ENCODE measurements around the gene PPP6R3. TPM values are rescaled to one million over a fixed set of nuclear protein-coding genes. Genes with fewer than 3 reads are reported as not detected.

The PPP6R3 gene
- total and polyA plus RNA-seq, 8 donors = 19.5 to 236 (median 103) TPM

- 84 to 93% (median 92%) methylated on average over 1 of the region's 1 CpG for WGBS, 5 donors
- Histone ChIP-seq H3K27ac (no peak overlapping the region), H3K4me3 (no peak overlapping the region), H3K9me3 (no peaks in the 10 kb centered on the region), H3K4me1 (peaks cover 0 to 22% (median 11%) of the 10 kb centered on the region in 4 donors), H3K36me3 (peaks cover 38 to 99% (median 95%) of the 10 kb centered on the region in 4 donors), H3K27me3 (no peaks in the 10 kb centered on the region)
- intact Hi-C loops (cut with DNase I; ENCODE audit: low total_unique reads) = no loop called here
- DNase-seq = no peak
- TF ChIP-seq CTCF (IDR thresholded peaks at IDR 0.05) = no peak
- TF ChIP-seq POLR2A (IDR thresholded peaks at IDR 0.05) = no peak
- TF ChIP-seq EP300 (IDR thresholded peaks at IDR 0.05) = no peak
- TF ChIP-seq POLR2AphosphoS5 (IDR thresholded peaks at IDR 0.05) = no peak
Measured at GRCh38 chr11:68570691-68571090, 110.1 kb downstream of the PPP6R3 start.

GRCh38 chr11:68574308-68574707, 113.8 kb downstream of the PPP6R3 start:
- H3K4me3 ChIP-seq = no peak overlapping the region
- no peak for DNase-seq
- intact Hi-C loops (cut with DNase I; ENCODE audit: low total_unique reads) = no loop called here
- H3K9me3 ChIP-seq = no peaks in the 10 kb centered on the region
- H3K27me3 ChIP-seq = no peaks in the 10 kb centered on the region
- 89 to 100% (median 100%) methylated on average over 1 of the region's 1 CpG for WGBS, 5 donors
- H3K36me3 ChIP-seq = peaks cover 26 to 98% (median 95%) of the 10 kb centered on the region in 4 donors
- peaks cover 11 to 50% (median 30%) of the 10 kb centered on the region in 4 donors for H3K4me1 ChIP-seq
- no peak for TF ChIP-seq EP300 (IDR thresholded peaks at IDR 0.05)
- no peak for TF ChIP-seq CTCF (IDR thresholded peaks at IDR 0.05)
- TF ChIP-seq POLR2AphosphoS5 (IDR thresholded peaks at IDR 0.05) = no peak
- TF ChIP-seq POLR2A (IDR thresholded peaks at IDR 0.05) = no peak
- no peak overlapping the region for H3K27ac ChIP-seq

GRCh38 chr11:68575025-68575665, 114.6 kb downstream of the PPP6R3 start:
- no peak for TF ChIP-seq EP300 (IDR thresholded peaks at IDR 0.05)
- TF ChIP-seq POLR2AphosphoS5 (IDR thresholded peaks at IDR 0.05) = no peak
- no peak for TF ChIP-seq POLR2A (IDR thresholded peaks at IDR 0.05)
- no peak for TF ChIP-seq CTCF (IDR thresholded peaks at IDR 0.05)
- peaks cover 31 to 98% (median 94%) of the 10 kb centered on the region in 4 donors for H3K36me3 ChIP-seq
- intact Hi-C loops (cut with DNase I; ENCODE audit: low total_unique reads) = no loop called here
- H3K9me3 ChIP-seq = no peaks in the 10 kb centered on the region
- peaks cover 11 to 58% (median 36%) of the 10 kb centered on the region in 4 donors for H3K4me1 ChIP-seq
- no peak for DNase-seq
- WGBS, 5 donors = 67 to 80% (median 69%) methylated on average over 4 of the region's 4 CpGs
- no peaks in the 10 kb centered on the region for H3K27me3 ChIP-seq
- no peak overlapping the region for H3K27ac ChIP-seq
- H3K4me3 ChIP-seq = no peak overlapping the region

- H3K27me3 ChIP-seq = no peaks in the 10 kb centered on the region
- no peaks in the 10 kb centered on the region for H3K9me3 ChIP-seq
- H3K4me1 ChIP-seq = peaks cover 16 to 87% (median 50%) of the 10 kb centered on the region in 4 donors
- WGBS, 5 donors = 53 to 74% (median 67%) methylated on average over 5 of the region's 5 CpGs
- intact Hi-C loops (cut with DNase I; ENCODE audit: low total_unique reads) = no loop called here
- H3K27ac ChIP-seq = no peak overlapping the region
- TF ChIP-seq POLR2A (IDR thresholded peaks at IDR 0.05) (no peak), CTCF (IDR thresholded peaks at IDR 0.05) (no peak), POLR2AphosphoS5 (IDR thresholded peaks at IDR 0.05) (peak in 1 of 3 donors; percentile 15), EP300 (IDR thresholded peaks at IDR 0.05) (no peak)
- no peak for DNase-seq
- H3K36me3 ChIP-seq = peaks cover 18 to 82% (median 77%) of the 10 kb centered on the region in 4 donors
- H3K4me3 ChIP-seq = no peak overlapping the region
Measured at GRCh38 chr11:68579455-68579854, 118.9 kb downstream of the PPP6R3 start.

Data from stomach (tissue), 9 donors.